ENCODE data around the gene AMT. TPM values are rescaled to one million over a fixed set of nuclear protein-coding genes. Genes with fewer than 3 reads are reported as not detected.

AMT gene
- total RNA-seq, 1 donor from 2014 or later = 2.5 TPM

DNA sequence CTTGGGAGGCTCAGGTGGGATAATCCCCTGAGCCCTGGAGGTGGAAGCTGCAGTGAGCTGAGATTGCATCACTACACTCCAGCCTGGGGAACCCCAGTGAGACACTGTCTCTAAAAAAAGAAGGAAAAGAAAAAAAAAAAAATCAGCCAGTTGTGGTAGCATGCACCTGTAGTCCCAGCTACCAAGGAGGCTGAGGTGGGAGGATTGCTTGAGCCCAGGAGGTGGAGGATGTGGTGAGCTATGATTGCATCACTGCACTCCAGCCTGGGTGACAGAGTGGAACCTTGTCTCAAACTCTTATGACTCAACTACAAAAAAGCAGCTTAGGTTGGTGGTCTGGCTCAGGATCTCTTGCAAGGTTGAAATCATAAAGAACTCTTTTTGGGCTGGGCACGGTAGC is 44.8 kb downstream of the AMT start:
- no peak overlapping the region for H3K4me3 ChIP-seq (ENCODE audit: low read depth, low read length)
- TF ChIP-seq, protein P1, sequence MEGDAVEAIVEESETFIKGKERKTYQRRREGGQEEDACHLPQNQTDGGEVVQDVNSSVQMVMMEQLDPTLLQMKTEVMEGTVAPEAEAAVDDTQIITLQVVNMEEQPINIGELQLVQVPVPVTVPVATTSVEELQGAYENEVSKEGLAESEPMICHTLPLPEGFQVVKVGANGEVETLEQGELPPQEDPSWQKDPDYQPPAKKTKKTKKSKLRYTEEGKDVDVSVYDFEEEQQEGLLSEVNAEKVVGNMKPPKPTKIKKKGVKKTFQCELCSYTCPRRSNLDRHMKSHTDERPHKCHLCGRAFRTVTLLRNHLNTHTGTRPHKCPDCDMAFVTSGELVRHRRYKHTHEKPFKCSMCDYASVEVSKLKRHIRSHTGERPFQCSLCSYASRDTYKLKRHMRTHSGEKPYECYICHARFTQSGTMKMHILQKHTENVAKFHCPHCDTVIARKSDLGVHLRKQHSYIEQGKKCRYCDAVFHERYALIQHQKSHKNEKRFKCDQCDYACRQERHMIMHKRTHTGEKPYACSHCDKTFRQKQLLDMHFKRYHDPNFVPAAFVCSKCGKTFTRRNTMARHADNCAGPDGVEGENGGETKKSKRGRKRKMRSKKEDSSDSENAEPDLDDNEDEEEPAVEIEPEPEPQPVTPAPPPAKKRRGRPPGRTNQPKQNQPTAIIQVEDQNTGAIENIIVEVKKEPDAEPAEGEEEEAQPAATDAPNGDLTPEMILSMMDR (conservative IDR thresholded peaks at IDR 0.05; ENCODE audit: low read depth, low read length) = no peak
- no peak for DNase-seq (ENCODE audit: low read depth)

DNA sequence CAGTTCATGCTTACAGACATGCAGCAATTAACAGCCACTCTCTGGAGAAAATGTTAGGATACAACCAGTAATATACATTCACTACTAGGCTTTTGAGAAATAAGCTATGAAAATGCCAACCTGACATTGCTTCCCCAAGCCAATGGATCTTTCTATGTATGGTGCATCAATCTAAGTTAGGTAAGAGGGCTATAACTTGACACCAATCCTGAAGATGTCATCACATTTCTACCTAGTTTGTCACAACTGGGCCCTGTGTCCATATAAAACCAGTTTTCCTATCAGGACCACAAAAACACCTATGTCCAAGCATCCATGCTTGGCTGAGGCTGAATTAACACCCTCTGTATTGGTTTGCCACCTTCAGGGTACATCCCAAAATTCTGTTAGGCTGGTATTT is 50.3 kb downstream of the AMT start:
- no peak for DNase-seq (ENCODE audit: low read depth)
- TF ChIP-seq, protein P1 (conservative IDR thresholded peaks at IDR 0.05; ENCODE audit: low read depth, low read length) = no peak
- H3K4me3 ChIP-seq (ENCODE audit: low read depth, low read length) = no peak overlapping the region

DNA sequence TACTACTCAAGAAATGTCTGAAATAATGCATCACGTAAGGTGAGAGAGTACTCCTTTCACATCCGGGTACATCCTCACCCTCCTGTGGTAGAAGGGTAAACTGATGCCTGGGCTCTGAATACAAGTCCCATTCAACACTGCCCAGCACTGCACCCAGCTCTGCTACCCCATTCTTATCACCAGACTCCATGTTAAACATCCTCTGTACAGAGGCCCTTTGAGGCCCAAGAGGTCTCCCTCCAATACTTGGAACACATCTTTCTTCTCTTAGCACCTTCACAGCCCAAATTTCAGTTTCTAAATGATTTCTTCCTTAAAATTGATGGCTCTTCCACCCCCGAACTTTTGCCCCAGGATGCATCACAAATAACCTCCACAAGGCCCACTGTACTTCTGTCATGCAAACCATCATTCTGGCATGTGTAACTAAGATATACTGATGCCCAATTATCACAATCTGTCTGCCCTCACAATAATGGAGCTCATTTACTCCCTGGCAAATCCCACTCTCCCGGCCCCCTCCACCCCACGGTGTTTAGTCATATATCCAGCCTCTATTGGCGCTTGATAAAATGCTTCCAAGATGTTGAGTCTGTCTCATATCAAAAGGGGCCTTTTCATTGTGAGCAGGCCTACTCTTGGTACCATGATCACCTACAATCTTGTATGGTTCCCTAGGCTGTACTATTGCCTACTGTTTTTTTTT is 51.5 kb downstream of the AMT start:
- TF ChIP-seq, protein P1 (conservative IDR thresholded peaks at IDR 0.05; ENCODE audit: low read depth, low read length) = no peak
- no peak for DNase-seq (ENCODE audit: low read depth)
- no peak overlapping the region for H3K4me3 ChIP-seq (ENCODE audit: low read depth, low read length)

Other genes starting within 250 kb of the AMT start
- 0.51 and 0.92 TPM in 2 replicates for gene C3orf62, start 145.2 kb downstream of the AMT start, total RNA-seq
- 6.2 and 8.7 TPM in 2 replicates for gene USP4, start 82.4 kb downstream of the AMT start, total RNA-seq
- gene GPX1, start 64.1 kb downstream of the AMT start, total RNA-seq = 339 and 557 TPM in 2 replicates
- gene RHOA, start 10.5 kb downstream of the AMT start, total RNA-seq = 355 and 504 TPM in 2 replicates
- gene TCTA, start 10.1 kb downstream of the AMT start, total RNA-seq = 16.9 and 21.7 TPM in 2 replicates
- 0.22 and 1.2 TPM in 2 replicates for gene NICN1, start 6.9 kb upstream of the AMT start, total RNA-seq
- gene DAG1, start 47.8 kb upstream of the AMT start, total RNA-seq = 43.6 and 77.2 TPM in 2 replicates
- gene BSN, start 132.0 kb upstream of the AMT start, total RNA-seq = under 0.01 and 0.46 TPM in 2 replicates

Data from epithelial cell of proximal tubule (primary cell).